ENCODE results near the gene PDGFB. TPM values are rescaled to one million over a fixed set of nuclear protein-coding genes. Genes with fewer than 3 reads are reported as not detected.
A peak's percentile ranks its signal among the peaks of the same experiment; 100 is the strongest.

PDGFB gene
- total RNA-seq, 1 experiment from 2014 or later, result 20.9 TPM

DNA sequence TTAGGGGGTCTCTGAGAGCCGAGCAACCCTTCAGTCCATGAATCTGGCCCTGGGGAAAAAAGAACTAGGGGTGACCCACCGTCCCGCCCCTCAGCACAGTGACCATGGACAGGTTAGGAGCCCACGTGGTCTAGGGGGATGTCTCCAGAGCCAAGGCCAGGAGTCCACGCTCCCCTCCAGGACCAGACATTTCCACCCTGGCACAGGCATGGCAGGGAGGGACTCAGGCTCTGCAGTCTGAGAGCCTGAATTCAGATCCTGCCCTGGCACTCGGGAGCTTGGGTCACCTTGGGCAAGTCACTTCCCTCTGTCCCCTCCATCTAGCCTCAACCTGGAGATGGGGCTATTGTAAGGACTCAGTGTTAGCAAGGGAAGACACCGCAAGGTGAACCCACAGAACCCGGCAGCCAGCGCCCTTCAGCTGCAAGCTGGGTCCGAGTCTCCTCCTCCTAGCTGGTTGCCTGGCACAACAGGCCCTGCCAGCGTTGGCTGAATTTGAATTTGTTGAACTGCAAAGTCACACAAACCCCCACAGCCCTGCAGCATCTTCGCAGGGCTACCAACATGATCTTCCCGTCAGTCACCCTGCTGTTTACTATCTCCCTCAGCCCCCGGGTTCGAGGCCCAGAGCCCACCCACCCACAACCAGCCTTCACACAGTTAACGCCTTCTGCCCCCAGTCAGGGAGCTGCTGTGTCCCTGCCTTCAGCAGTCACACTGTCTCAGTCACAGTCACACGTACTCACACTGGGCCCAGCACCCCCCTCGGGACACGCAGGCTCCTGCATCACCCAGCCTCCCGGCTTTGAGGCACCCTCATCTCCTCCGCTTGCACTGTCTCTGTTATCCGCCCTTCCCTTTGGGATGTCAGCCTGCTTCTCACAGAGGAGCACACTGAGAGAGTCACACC, 603 bp upstream of the PDGFB start:
- peak; percentile 35 for DNase-seq (ENCODE audit: low read depth)

DNA sequence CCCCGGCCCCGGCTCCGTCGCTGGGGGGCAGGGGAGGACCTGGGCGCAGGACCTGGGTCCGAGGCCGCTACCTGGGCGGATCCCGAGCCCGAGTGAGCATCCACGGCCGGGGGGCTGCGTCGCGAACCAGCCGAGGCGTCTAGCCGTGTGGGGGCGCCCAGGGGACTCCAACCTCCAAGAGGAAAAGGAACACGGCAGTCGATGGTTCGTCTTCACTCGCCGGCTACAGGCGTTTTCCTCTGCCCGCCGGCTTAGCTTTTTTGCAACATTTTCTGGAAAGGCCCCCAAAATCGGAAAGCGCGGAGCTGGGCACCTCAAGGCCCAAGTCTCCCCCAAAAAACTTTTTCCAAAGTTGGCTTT, 666 bp downstream of the PDGFB start:
- DNase-seq (ENCODE audit: low read depth), result peak; percentile 58

More for the DNA sequence above, 603 bp upstream of the PDGFB start:
- in situ Hi-C loops (cut with HindIII; ENCODE audit: low pct_unique_long_range_greater_than_20kb, low sequenced_read_pairs), result no loop called here

DNA sequence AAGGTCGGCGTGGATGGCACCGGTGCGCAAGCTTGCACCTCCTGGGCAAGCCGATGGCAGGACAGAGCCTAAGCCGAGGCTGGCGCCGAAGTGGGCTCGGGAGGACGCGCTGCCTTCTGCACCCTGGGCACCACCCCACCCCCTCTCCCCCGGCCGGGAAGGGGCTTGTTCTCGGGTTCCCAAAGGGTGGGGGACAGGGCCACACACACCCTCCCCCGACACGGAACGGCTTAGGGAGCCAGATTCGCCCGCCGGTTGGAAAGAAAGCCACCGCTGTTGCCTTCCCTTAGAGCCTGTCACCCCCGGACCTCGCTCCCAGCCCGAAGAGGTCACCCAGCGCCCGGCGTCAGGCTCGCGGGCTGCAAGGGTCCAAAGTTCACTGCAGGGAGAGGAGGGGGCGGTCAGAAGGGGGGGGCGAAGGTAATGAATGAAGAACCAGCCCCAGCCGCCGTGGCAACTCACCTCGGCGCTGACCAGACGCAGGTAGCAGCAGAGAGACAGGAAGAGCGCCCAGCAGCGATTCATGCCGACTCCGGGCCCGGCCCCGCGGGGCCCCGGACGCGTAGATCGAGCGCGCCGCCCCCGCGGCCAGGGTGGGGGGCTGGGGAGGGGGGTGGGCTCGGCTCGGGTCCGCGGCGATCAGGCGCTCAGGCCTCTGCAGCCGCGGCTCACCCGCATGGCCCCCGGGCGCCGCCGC, 1.2 kb downstream of the PDGFB start:
- DNase-seq (ENCODE audit: low read depth), result peak; percentile 59

More for the DNA sequence above, 666 bp downstream of the PDGFB start:
- in situ Hi-C loops (cut with HindIII; ENCODE audit: low pct_unique_long_range_greater_than_20kb, low sequenced_read_pairs), result no loop called here

DNA sequence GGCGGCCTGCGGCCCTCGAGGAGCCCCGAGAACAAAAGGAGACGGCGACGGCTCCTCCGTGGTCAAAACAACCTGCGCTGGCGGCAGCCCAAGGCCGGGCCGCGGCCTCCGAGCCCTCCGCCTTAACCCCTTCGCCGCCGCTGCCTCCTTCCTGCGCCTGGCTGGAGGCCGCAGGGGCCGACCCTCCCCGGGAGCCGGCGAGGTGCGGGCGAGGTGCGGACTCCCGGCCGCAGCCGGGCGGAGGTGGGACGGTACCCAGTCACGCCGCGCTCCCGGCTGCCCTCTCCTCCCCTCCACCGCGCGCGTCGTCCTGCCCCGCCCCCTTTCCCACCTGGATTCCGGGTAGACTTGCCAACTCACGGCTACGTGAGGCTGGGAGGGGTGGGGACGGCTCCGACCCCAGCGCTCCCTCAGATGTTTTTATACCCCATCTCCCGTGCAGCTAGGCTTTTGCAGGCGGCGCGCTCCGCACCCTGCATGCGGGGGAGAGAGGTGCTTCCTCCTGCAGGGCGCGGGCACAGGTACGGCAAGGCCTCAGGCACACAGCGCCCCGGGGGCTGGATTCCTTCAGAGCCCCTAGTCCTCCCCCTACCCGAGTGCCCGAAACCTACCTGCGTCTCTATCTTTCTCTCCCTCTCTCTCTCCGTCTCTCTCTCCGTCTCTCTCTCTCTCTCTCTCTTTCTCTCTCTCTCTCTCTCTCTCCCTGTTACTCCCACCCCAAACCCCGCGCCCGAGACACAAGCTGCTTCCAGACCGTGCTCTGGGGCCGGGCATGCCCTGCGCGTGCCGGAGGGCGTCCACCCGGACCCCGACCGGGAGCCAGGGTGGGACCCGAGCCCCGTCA, 2.0 kb downstream of the PDGFB start:
- peak; percentile 77 for DNase-seq (ENCODE audit: low read depth)
- in situ Hi-C loops (cut with HindIII; ENCODE audit: low pct_unique_long_range_greater_than_20kb, low sequenced_read_pairs), result no loop called here

More for the DNA sequence above, 1.2 kb downstream of the PDGFB start:
- in situ Hi-C loops (cut with HindIII; ENCODE audit: low pct_unique_long_range_greater_than_20kb, low sequenced_read_pairs), result no loop called here

DNA sequence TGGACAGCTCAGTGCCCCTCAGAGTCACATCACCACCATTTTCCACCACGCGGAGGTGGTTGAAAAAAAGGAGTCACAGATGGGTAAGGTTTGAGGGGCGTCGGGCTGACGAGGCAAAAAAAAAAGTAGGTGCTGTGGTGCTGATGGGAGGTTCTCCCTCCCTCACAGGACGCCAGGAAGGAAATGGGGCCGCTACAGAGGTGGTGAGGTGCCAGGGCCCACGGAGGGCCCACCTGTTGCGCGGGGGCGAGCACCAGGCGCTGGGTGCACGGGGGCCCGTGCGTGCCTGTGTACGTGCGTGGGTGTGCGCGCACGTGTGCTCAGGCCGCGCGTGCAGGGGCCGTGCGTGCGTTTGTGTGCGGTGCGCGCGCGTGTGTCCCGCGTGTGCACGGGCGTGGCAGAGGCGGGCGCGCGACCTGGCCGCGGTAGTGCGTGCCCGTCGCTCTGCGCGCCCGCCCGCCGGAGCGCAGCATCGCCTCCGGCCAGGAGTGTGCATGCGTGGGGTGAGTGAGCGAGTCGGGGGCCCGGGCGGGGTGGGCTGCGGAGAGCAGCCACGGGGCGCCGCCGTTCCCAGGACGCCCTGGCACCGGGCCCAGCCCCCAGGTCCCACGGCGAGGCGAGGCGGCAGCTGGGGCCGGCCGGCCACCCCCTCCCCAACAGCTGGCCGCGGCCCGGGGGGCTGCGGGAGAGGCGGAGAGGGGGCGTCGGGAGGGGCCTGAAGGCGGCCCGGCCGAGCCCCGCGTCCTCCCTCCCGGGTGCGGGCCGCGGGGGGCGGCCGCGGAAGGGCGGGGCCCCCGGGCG, 2.8 kb downstream of the PDGFB start:
- in situ Hi-C loops (cut with HindIII; ENCODE audit: low pct_unique_long_range_greater_than_20kb, low sequenced_read_pairs), result no loop called here

DNA sequence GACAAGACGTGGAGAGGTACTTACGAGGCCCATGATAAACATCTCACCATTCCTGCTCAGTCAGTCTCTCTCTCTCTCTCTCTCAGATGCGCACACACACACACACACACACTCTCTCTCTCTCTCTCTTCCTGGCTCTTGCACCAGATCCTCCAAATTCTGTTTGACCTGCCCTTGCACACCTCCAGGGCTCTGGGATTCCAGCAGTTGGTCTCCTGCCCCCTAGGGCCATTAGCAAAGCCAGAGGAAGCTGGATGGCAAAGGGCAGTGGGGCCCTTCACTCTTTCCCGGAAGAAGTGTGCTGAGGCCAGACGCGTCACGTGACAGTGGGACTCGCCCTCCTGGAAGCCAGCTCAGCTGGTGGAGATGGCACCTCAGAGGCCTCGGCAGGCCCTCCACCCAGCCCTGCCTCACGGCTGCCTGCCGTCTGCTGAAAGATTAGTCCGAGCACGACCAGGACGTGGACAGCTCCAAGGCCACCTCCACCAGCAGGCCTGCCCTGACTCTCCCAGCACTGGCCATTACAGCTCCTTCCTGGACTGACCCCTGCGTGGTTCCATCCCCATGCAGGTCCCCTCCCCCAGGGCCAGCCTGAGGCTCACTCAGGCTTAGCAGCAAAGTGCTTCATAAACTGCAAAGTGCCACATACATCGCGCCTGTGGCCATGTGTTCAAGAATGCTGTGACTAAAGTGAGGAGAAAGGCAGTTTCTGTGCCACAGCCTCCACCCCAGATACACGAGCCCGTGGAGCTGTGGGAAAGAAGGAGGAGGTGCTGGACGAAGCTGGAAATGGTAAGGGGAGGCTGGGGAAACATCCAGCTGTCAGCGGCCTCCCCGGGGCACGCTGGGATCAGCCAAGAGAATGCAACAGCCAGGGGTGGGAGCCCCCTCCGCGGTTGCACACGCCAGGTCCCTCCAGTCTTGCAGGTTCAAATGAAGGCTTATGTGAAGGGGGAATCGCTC, 3.7 kb downstream of the PDGFB start:
- DNase-seq (ENCODE audit: low read depth), result peak; percentile 72
- in situ Hi-C loops (cut with HindIII; ENCODE audit: low pct_unique_long_range_greater_than_20kb, low sequenced_read_pairs), result no loop called here

More for the DNA sequence above, 2.8 kb downstream of the PDGFB start:
- DNase-seq (ENCODE audit: low read depth), result no peak

DNA sequence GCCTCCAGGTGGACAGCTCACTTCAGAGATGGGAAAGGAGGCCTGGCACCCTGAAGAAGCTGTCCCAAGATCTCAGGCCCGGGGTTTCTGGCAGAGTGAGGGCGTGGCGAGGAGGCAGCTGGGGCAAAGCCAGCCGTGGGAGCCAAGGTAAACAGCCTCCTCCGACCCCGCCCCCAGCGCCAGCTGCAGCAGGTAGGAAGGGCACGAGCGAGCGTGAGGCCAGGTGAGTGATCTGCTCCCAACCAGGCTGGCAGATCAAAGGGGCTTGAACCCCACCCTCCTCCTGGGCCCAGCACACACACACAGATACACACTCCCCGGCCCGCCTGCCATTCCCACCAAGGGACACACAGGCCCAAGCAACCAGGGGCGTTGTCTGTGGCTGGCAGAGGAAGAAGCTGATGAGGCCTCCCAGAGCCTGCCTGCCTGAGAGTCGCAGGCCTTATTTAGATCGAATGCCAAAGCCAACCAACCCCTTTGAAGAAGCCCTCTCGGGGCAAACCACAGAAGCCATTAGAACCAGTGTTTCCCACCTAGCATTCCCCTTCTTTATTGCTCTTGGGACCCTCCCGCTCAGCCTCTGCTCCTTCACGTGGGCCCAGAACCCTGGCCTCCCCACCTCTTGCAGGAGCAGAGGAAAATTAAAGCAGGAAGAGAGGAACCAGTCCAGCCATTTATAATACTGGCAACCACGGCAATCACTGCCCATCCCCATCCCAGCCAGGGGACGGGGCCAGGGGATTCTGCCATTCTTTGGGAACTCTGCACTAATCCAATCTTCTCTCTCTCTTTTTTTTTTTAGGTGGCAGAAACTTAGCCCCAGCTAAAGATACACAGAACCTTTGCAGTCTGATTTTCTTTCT, 5.0 kb downstream of the PDGFB start:
- DNase-seq (ENCODE audit: low read depth), result peak; percentile 41
- in situ Hi-C loops (cut with HindIII; ENCODE audit: low pct_unique_long_range_greater_than_20kb, low sequenced_read_pairs), result no loop called here

DNA sequence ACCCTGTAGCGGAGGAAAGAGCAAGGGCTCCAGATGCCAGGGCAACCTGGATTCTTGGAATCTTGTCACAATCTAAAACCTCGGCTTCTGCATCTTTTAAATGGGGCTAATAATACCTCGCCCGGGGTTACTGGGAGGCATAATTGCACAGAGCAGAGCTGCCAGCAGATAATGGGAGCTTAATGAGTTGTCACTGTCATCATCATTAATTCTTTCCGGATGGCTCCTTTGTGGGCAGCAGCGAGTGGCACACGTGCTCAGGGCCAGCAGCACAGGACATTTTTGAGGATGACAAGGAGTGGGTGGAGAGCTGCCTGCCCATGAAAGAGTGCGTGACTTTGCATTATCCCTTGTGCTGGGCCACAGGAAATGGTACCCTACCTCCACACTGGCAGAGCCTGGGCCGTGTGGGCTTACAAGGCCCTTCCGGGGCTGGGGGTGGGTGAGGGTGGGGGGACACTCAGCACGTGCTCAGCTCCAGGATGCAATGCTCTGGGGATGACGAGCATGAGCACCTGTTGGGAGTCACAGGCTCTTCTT, 5.7 kb downstream of the PDGFB start:
- DNase-seq (ENCODE audit: low read depth), result no peak
- in situ Hi-C loops (cut with HindIII; ENCODE audit: low pct_unique_long_range_greater_than_20kb, low sequenced_read_pairs), result no loop called here

DNA sequence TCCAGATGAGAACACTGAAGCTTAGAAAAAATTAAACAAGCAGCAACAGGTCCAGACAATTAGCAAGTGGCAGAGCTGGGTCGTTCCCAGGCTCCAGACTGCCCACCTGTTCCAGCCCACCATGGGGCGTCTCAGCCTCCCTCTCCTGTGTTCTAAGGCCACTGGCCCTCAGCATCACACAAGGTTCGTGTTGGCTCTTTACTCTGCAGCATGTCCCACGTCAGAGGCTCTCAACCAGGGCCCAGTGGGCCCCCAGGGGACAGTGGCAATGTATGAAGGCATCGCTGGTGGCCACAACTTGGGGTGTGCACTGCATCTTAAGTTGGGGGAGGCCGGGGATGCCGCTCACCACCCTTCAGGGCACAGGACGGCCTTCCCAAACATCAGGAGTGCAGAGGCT, 6.2 kb downstream of the PDGFB start:
- in situ Hi-C loops (cut with HindIII; ENCODE audit: low pct_unique_long_range_greater_than_20kb, low sequenced_read_pairs), result no loop called here
- no peak for DNase-seq (ENCODE audit: low read depth)

DNA sequence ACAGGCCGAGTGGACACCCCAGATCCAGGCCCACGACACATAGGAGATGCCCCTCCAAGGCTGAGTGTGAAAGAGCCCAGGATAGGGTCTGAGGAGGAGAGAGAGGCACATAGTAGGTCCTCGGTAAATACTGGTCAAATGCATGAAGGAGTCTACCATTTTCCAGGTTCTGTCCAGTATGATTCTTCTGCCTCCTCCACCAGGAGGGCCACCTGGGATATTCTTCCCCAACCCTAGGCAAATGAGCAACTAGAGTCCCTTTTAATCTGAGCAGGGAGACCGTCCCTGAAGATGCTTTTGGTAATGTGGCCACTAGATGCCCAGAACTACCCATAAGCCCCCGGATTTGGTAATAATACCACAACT, 6.7 kb downstream of the PDGFB start:
- in situ Hi-C loops (cut with HindIII; ENCODE audit: low pct_unique_long_range_greater_than_20kb, low sequenced_read_pairs), result no loop called here
- DNase-seq (ENCODE audit: low read depth), result no peak

DNA sequence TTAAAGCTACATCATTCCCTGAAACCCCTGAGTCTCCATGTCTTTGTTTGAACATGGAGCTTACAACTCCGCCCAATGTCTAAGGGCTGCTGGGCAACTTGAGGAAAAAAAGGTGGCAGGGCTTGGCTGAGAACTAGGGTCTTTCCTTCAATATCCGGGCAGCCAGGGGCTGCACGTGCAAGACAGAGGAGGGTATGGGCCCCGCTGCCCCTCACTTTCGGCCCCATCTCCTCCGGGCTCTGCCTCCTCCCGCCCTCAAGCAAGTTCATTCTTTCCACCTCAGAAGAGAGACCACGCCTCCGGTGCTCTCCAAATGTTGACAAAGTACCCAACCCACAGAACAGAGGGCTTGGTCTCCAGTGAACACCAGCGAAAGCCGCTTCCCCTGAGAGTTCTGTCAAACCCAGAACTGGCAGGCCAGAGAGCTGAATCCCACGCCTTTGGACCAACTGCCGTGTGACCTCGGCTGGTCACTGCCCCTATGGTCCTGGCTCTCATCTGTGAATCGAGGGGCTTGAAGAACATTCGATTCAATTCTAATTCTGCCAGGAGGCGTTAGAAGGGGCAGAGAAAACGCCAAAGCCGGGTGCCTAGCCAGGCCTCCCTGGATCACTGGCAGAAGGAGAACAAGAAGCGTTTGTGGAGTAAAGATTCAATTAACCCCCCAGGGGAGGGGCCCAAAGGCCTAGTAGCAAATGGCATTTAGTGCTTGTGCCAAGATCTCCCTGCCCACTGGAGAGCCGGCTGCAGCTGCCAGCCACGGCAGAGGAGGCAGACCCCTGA, 7.3 kb downstream of the PDGFB start:
- in situ Hi-C loops (cut with HindIII; ENCODE audit: low pct_unique_long_range_greater_than_20kb, low sequenced_read_pairs), result no loop called here
- DNase-seq (ENCODE audit: low read depth), result no peak

DNA sequence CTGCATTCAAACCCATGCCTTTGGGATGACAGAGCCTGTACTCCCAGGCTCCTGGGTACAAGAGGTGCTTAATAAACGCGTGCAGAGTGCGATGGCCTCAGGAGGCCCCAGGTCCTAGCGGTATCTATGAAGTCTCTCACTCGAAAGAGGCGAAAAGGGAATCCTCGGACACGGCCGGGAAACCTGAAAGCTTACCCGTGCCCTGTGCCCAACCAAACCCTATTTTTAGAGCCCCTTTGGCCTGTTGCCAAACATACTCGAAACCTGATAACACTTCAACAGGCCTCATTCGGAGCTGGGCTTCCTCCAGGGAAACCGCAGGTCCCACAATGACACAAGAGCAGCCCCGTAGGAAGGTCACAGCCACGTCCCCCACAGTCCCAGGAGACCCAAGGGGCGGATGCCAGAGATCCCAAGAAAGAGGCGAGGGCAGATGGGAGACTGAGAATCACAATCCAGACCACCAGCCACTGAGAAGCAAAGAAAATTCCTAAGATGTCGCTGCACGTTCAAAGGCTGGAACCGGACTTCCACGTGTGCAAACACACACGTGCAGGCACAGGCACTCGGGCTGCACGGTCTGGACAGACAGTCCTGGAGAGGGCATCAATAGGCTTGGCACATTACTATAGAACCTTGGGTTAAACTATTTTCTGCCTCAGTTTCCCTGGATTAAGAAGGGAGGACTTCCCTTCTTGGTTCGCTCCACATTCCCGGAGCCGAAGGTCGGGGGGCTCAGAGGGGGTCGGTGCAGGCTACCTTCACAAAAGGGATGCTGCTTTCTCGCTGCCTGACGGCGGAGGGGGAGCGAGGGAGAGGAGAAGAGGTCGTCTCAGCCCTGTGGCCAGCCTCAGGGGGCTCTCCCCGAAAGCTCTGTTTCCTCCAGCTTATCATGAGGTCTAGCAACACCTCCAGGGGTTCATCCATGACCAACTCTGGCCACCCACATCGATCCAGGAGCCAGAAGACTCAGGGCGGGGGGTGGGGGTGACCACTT, 8.2 kb downstream of the PDGFB start:
- in situ Hi-C loops (cut with HindIII; ENCODE audit: low pct_unique_long_range_greater_than_20kb, low sequenced_read_pairs), result no loop called here
- DNase-seq (ENCODE audit: low read depth), result no peak

DNA sequence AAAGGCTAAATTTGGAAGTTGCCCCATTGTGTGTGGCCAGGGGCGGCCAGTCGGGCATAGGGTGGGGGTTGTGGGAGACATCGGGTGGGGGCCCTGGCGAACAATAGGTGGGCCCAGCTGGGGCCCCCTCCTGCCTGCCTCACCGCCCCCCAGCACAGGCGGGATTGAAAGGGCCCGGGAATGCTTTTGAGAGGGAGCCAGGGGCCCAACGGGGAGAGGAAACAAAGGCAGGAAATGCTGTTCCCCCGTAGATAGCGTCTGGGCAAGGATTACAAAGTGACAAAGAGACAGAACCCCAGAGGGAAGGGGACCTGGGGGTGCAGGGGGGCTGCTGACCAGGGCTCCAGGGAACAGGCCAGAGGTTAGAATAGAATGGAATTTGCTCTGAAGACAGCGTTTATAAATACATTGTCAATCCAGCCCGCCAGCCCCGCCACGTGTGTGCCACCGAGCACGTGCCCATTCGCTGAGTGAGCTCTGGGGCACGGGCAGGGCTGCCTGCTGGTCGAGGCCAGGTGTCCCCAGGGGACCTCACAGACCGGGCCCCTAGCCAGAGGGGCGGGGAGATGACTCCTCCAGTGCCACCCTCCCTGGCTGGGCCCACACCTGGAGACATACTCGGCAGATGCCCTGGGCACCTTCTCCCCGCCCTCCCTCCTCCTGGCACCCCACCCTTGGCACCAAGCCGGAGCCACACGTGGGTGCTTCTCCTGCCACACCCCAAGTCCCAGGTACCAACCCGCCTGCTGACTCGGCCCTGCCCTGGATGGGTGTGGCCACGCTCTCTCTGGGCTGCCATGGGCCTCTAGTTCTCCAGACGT, 9.7 kb downstream of the PDGFB start:
- in situ Hi-C loops (cut with HindIII; ENCODE audit: low pct_unique_long_range_greater_than_20kb, low sequenced_read_pairs), result no loop called here
- DNase-seq (ENCODE audit: low read depth), result no peak

All from Caki2 (cell line).